HEK293T (cell line): ENCODE data around the gene TRPC4AP.

ENCODE experiments used
- FOXA1 ChIP-seq: fragments of 450-650 bp; IDR thresholded peaks from 2 replicates; pipeline ENCODE4 v1.6.1; 2016; ENCODE audit warnings: mild to moderate bottlenecking
- FOXM1 ChIP-seq: fragments of 450-650 bp; IDR thresholded peaks from 2 replicates; pipeline ENCODE4 v1.6.1; 2017; ENCODE audit warnings: mild to moderate bottlenecking, borderline replicate concordance
- LEF1 ChIP-seq: fragments of 450-650 bp; IDR thresholded peaks from 2 replicates; pipeline ENCODE4 v1.6.1; 2017; ENCODE audit warnings: mild to moderate bottlenecking, borderline replicate concordance
- SP1 ChIP-seq: fragments of 450-650 bp; IDR thresholded peaks from 2 replicates; pipeline ENCODE4 v1.6.1; 2017
- SUZ12 ChIP-seq: fragments of 450-650 bp; IDR thresholded peaks from 2 replicates; pipeline ENCODE4 v1.6.1; 2016; ENCODE audit warnings: mild to moderate bottlenecking

GRCh38 chr20:35042268-35042667, 50.3 kb downstream of the TRPC4AP start:
- TF ChIP-seq SP1 (no peak), FOXA1 (no peak), LEF1 (no peak), SUZ12 (no peak), FOXM1 (no peak)
